Ovary (tissue), 3 donors: Measurements from ENCODE around the gene COL6A2.

Experiments
- CTCF ChIP-seq, 3 donors: fragments of 450-650 bp in 2 of 3; fragments of 200-600 bp in 1 of 3; IDR thresholded peaks; one replicate each; pipeline versions ENCODE4 v1.5.1 to v1.8.0; 2016 to 2022; ENCODE audit warnings: antibody characterized with exemption in 3 of 3, mild to moderate bottlenecking in 1 of 3
- EP300 ChIP-seq: sonication (generic); formaldehyde crosslinking; IDR thresholded peaks from one replicate; pipeline ENCODE4 v1.6.1; 2017; ENCODE audit warnings: antibody characterized with exemption
- POLR2A ChIP-seq: fragments of 450-650 bp; IDR thresholded peaks from one replicate; pipeline ENCODE4 v1.6.1; 2017; ENCODE audit warnings: antibody characterized with exemption, mild to moderate bottlenecking, moderate library complexity
- donor health status: DM: no; HTN: no; CAD: no.

- TF ChIP-seq CTCF (IDR thresholded peaks at IDR 0.05) = no peak
- TF ChIP-seq EP300 = no peak
- no peak for TF ChIP-seq POLR2A
Measured at GRCh38 chr21:46159841-46160656, 62.1 kb downstream of the COL6A2 start.
